Activated CD4-positive, alpha-beta T cell treated with anti-CD3 and anti-CD28 coated beads, Interleukin-2, amount 10 ng/mL, durations not matched to agents 24 days and 14 days (primary cell): ENCODE data around the gene CNIH1. TPM values are rescaled to one million over a fixed set of nuclear protein-coding genes. Genes with fewer than 3 reads are reported as not detected.
A peak's percentile ranks its signal among the peaks of the same experiment; 100 is the strongest.

Experiments used
- DNase-seq: peaks from one replicate; pipeline ENCODE4 v3.0.0; 2022
- H3K27ac Mint-ChIP-seq: one replicate; pipeline ENCODE4 v1.8.0; 2022; ENCODE audit warnings: mild to moderate bottlenecking, mixed read lengths
- H3K27me3 Mint-ChIP-seq: one replicate; pipeline ENCODE4 v1.8.0; 2022; ENCODE audit warnings: mixed read lengths
- H3K36me3 Mint-ChIP-seq: one replicate; pipeline ENCODE4 v1.8.0; 2022; ENCODE audit warnings: low read depth, mild to moderate bottlenecking, mixed read lengths
- H3K4me1 Mint-ChIP-seq: one replicate; pipeline ENCODE4 v1.8.0; 2021; ENCODE audit warnings: mixed read lengths
- H3K4me3 Mint-ChIP-seq: one replicate; pipeline ENCODE4 v1.8.0; 2022; ENCODE audit warnings: mild to moderate bottlenecking, moderate library complexity, mixed read lengths
- H3K9me3 Mint-ChIP-seq: one replicate; pipeline ENCODE4 v1.8.0; 2021; ENCODE audit warnings: mixed read lengths
- intact Hi-C: fragments of 100-400 bp; cut with micrococcal nuclease; formaldehyde crosslinking; loops from one replicate; pipeline ENCODE4 v1.15.1; 2023
- total RNA-seq: library from RNA; stranded (reverse); gene quantifications from 2 replicates; pipeline ENCODE4 v1.2.3, GENCODE V29; 2022

Gene CNIH1
- total RNA-seq = 113 and 116 TPM in 2 replicates

- Mint-ChIP-seq H3K4me3 (peak within 1 kb of the TSS; percentile 95), H3K27me3 (peaks cover 2% of the 10 kb centered on the region), H3K4me1 (peaks cover 42% of the 10 kb centered on the region), H3K9me3 (no peaks in the 10 kb centered on the region), H3K36me3 (peaks cover 29% of the 10 kb centered on the region), H3K27ac (peak within 1 kb of the TSS; percentile 94)
- intact Hi-C loops = loop anchor here (1.0 to 10.0 kb wide), 7 partner anchors 13 to 894 kb away; partner anchors contain the start of genes CGRRF1 and GMFB
- DNase-seq = peak; percentile 99
Observed at GRCh38 chr14:54440873-54441868, at the start of gene CNIH1. CNIH1 (minus strand) TSS chr14:54441374; CDS start chr14:54441327, 47 bp downstream.

GRCh38 chr14:54490445-54491175, 49.4 kb upstream of the CNIH1 start:
- DNase-seq = no peak
- intact Hi-C loops = no loop called here
- Mint-ChIP-seq H3K4me3 (no peak overlapping the region), H3K27ac (no peak overlapping the region), H3K4me1 (peaks cover 32% of the 10 kb centered on the region), H3K36me3 (peaks cover 7% of the 10 kb centered on the region), H3K27me3 (peaks cover 3% of the 10 kb centered on the region), H3K9me3 (no peaks in the 10 kb centered on the region)

- Mint-ChIP-seq H3K4me1 (peaks cover 39% of the 10 kb centered on the region), H3K36me3 (peaks cover 10% of the 10 kb centered on the region)
Observed at GRCh38 chr14:54489731-54490444, 48.7 kb upstream of the CNIH1 start.

GRCh38 chr14:54489318-54489683, 48.1 kb upstream of the CNIH1 start:
- peak overlapping the region; percentile 89 for H3K4me3 Mint-ChIP-seq
- peaks cover 3% of the 10 kb centered on the region for H3K27me3 Mint-ChIP-seq
- peak overlapping the region; percentile 86 for H3K27ac Mint-ChIP-seq
- no peak for DNase-seq
- H3K4me1 Mint-ChIP-seq = peaks cover 45% of the 10 kb centered on the region
- H3K36me3 Mint-ChIP-seq = peaks cover 12% of the 10 kb centered on the region
- intact Hi-C loops = loop anchor here (1.0 to 10.0 kb wide), 4 partner anchors 20 to 536 kb away; partner anchors contain the start of genes CDKN3, CGRRF1, GCH1 and SOCS4
- H3K9me3 Mint-ChIP-seq = no peaks in the 10 kb centered on the region

More at GRCh38 chr14:54489731-54490444, 48.7 kb upstream of the CNIH1 start:
- Mint-ChIP-seq H3K27me3 (peaks cover 3% of the 10 kb centered on the region), H3K4me3 (peak overlapping the region; percentile 89), H3K9me3 (no peaks in the 10 kb centered on the region), H3K27ac (peak overlapping the region; percentile 86)
- peak; percentile 53 for DNase-seq
- intact Hi-C loops = loop anchor here (1.0 to 10.0 kb wide), 4 partner anchors 19 to 535 kb away; partner anchors contain the start of genes CDKN3, CGRRF1, GCH1 and SOCS4

- Mint-ChIP-seq H3K27me3 (peaks cover 3% of the 10 kb centered on the region), H3K9me3 (no peaks in the 10 kb centered on the region), H3K36me3 (peaks cover 15% of the 10 kb centered on the region), H3K27ac (peak within 1 kb of the TSS; percentile 86), H3K4me3 (peak within 1 kb of the TSS; percentile 89), H3K4me1 (peaks cover 47% of the 10 kb centered on the region)
- DNase-seq = peak; percentile 96
- intact Hi-C loops = loop anchor here (1.0 to 10.0 kb wide), 5 partner anchors 21 to 536 kb away; partner anchors contain the start of genes CDKN3, CGRRF1, CNIH1 and GCH1
Observed at GRCh38 chr14:54488646-54489317, 47.6 kb upstream of the CNIH1 start, which contains the start of gene GMFB. GMFB (minus strand) TSS chr14:54488980; CDS start chr14:54488927, 53 bp downstream.

GRCh38 chr14:54488318-54488645, 47.1 kb upstream of the CNIH1 start:
- H3K9me3 Mint-ChIP-seq = no peaks in the 10 kb centered on the region
- peaks cover 50% of the 10 kb centered on the region for H3K4me1 Mint-ChIP-seq
- peak overlapping the region; percentile 89 for H3K4me3 Mint-ChIP-seq

GRCh38 chr14:54487771-54488170, 46.6 kb upstream of the CNIH1 start:
- Mint-ChIP-seq H3K27me3 (peaks cover under 1% of the 10 kb centered on the region), H3K27ac (peak overlapping the region; percentile 80), H3K4me3 (peak overlapping the region; percentile 89), H3K36me3 (peaks cover 24% of the 10 kb centered on the region), H3K4me1 (peaks cover 55% of the 10 kb centered on the region), H3K9me3 (no peaks in the 10 kb centered on the region)
- intact Hi-C loops = loop anchor here (1.0 to 10.0 kb wide), 3 partner anchors 46 to 537 kb away; partner anchors contain the start of genes CNIH1, GCH1, SOCS4 and WDHD1
- no peak for DNase-seq

More at GRCh38 chr14:54488318-54488645, 47.1 kb upstream of the CNIH1 start:
- no peak for DNase-seq
- Mint-ChIP-seq H3K36me3 (peaks cover 19% of the 10 kb centered on the region), H3K27ac (peak overlapping the region; percentile 80), H3K27me3 (peaks cover 2% of the 10 kb centered on the region)
- intact Hi-C loops = loop anchor here (1.0 to 10.0 kb wide), 3 partner anchors 47 to 537 kb away; partner anchors contain the start of genes CNIH1, GCH1, SOCS4 and WDHD1

- Mint-ChIP-seq H3K36me3 (peaks cover 28% of the 10 kb centered on the region), H3K4me1 (peaks cover 57% of the 10 kb centered on the region), H3K27me3 (no peaks in the 10 kb centered on the region), H3K4me3 (peak overlapping the region; percentile 89), H3K9me3 (no peaks in the 10 kb centered on the region), H3K27ac (peak overlapping the region; percentile 62)
- DNase-seq = no peak
- intact Hi-C loops = loop anchor here (5.0 to 10.0 kb wide), 2 partner anchors 416 to 538 kb away; partner anchors contain the start of genes GCH1, SOCS4 and WDHD1
Observed at GRCh38 chr14:54486685-54487084, 45.5 kb upstream of the CNIH1 start.

GRCh38 chr14:54483846-54484245, 42.7 kb upstream of the CNIH1 start:
- Mint-ChIP-seq H3K9me3 (no peaks in the 10 kb centered on the region), H3K27ac (no peak overlapping the region), H3K4me3 (no peak overlapping the region), H3K4me1 (peaks cover 47% of the 10 kb centered on the region), H3K27me3 (no peaks in the 10 kb centered on the region), H3K36me3 (peaks cover 31% of the 10 kb centered on the region)
- DNase-seq = no peak
- intact Hi-C loops = loop anchor here (10.0 kb wide), 1 partner anchor 541 kb away; the partner anchor contains the start of genes SOCS4 and WDHD1

GRCh38 chr14:54483073-54483745, 42.0 kb upstream of the CNIH1 start:
- intact Hi-C loops = loop anchor here (10.0 kb wide), 1 partner anchor 542 kb away; the partner anchor contains the start of genes SOCS4 and WDHD1
- DNase-seq = no peak
- H3K4me1 Mint-ChIP-seq = peaks cover 48% of the 10 kb centered on the region
- H3K9me3 Mint-ChIP-seq = no peaks in the 10 kb centered on the region
- H3K27ac Mint-ChIP-seq = no peak overlapping the region
- no peaks in the 10 kb centered on the region for H3K27me3 Mint-ChIP-seq
- peaks cover 35% of the 10 kb centered on the region for H3K36me3 Mint-ChIP-seq
- no peak overlapping the region for H3K4me3 Mint-ChIP-seq

- intact Hi-C loops = loop anchor here (10.0 kb wide), 1 partner anchor 543 kb away; the partner anchor contains the start of genes SOCS4 and WDHD1
- no peaks in the 10 kb centered on the region for H3K9me3 Mint-ChIP-seq
- no peak overlapping the region for H3K27ac Mint-ChIP-seq
- H3K4me1 Mint-ChIP-seq = peaks cover 36% of the 10 kb centered on the region
- no peak for DNase-seq
- H3K36me3 Mint-ChIP-seq = peaks cover 37% of the 10 kb centered on the region
- no peaks in the 10 kb centered on the region for H3K27me3 Mint-ChIP-seq
- no peak overlapping the region for H3K4me3 Mint-ChIP-seq
Observed at GRCh38 chr14:54481695-54482094, 40.5 kb upstream of the CNIH1 start.
